Measurements from ENCODE around the gene GCSAML.

GCSAML gene

DNA sequence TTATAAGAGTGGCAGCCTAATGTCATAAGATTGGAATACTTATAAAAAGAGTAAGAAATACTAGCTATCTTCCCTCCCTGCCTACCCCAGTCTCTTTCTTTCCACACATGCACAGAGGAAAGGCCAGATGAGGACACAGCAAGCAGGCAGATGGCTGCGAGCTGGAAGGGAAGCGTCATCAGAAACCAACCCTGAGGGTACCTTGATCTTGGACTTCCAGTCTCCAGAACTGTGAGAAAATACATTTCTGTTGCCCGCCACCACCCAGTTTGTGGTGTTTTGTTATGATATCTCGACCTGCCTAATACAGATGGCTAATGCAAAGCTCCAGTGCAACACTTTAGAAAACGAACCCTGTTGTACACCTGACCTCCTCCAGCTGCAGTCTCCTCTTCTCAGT, 10.4 kb upstream of the GCSAML start:
- Histone ChIP-seq H3K27me3 (ENCODE audit: low read depth, low read length) (peaks cover 12% of the 10 kb centered on the region), H3K9ac (ENCODE audit: low read length) (no peak overlapping the region), H3K4me1 (ENCODE audit: low read length) (peaks cover 30% of the 10 kb centered on the region), H3K27ac (ENCODE audit: low read length) (no peak overlapping the region), H2AFZ (ENCODE audit: low read depth, low read length) (no peak overlapping the region), H3K79me2 (ENCODE audit: low read length) (no peaks in the 10 kb centered on the region), H3K4me3 (ENCODE audit: low read length) (no peak overlapping the region), H3K36me3 (replicated peaks; ENCODE audit: low read depth, low read length) (no peaks in the 10 kb centered on the region), H4K20me1 (ENCODE audit: insufficient read depth, low read length) (no peaks in the 10 kb centered on the region), H3K4me2 (ENCODE audit: low read length) (no peak overlapping the region), H3K9me3 (ENCODE audit: insufficient read depth, low read length) (0 out of 2 replicates have a peak, but pooled peaks cover 5% of the 10 kb centered on the region)
- TF ChIP-seq, protein P1, sequence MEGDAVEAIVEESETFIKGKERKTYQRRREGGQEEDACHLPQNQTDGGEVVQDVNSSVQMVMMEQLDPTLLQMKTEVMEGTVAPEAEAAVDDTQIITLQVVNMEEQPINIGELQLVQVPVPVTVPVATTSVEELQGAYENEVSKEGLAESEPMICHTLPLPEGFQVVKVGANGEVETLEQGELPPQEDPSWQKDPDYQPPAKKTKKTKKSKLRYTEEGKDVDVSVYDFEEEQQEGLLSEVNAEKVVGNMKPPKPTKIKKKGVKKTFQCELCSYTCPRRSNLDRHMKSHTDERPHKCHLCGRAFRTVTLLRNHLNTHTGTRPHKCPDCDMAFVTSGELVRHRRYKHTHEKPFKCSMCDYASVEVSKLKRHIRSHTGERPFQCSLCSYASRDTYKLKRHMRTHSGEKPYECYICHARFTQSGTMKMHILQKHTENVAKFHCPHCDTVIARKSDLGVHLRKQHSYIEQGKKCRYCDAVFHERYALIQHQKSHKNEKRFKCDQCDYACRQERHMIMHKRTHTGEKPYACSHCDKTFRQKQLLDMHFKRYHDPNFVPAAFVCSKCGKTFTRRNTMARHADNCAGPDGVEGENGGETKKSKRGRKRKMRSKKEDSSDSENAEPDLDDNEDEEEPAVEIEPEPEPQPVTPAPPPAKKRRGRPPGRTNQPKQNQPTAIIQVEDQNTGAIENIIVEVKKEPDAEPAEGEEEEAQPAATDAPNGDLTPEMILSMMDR (IDR thresholded peaks at IDR 0.05; ENCODE audit: low read depth, low read length), result no peak
- no peak for TF ChIP-seq EZH2phosphoT487 (IDR thresholded peaks at IDR 0.05; ENCODE audit: low read depth)

DNA sequence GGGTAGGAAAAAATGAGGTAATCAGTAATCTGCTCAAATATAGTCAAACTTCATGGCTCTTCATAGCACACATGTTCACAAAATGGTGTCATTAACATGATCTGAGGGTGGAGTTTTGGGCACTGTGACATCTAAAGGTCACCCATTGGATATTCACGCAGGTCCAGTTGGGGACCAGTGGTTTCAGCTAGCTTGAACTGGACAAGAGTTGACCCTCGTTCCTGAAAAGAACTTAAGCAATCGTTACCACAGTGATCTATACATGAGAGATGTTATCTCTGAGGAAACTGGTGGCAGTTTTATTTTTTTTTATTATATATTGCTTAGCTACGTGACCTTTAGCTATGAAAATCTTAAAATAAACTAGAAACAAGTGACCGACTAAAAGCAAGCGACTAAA, 9.7 kb upstream of the GCSAML start:
- Histone ChIP-seq H4K20me1 (ENCODE audit: insufficient read depth, low read length) (no peaks in the 10 kb centered on the region), H3K79me2 (ENCODE audit: low read length) (no peaks in the 10 kb centered on the region), H3K27ac (ENCODE audit: low read length) (no peak overlapping the region), H3K9ac (ENCODE audit: low read length) (no peak overlapping the region), H2AFZ (ENCODE audit: low read depth, low read length) (no peak overlapping the region), H3K4me1 (ENCODE audit: low read length) (peaks cover 36% of the 10 kb centered on the region), H3K4me3 (ENCODE audit: low read length) (no peak overlapping the region), H3K4me2 (ENCODE audit: low read length) (no peak overlapping the region), H3K27me3 (ENCODE audit: low read depth, low read length) (peaks cover 12% of the 10 kb centered on the region), H3K9me3 (ENCODE audit: insufficient read depth, low read length) (0 out of 2 replicates have a peak, but pooled peaks cover 5% of the 10 kb centered on the region), H3K36me3 (replicated peaks; ENCODE audit: low read depth, low read length) (no peaks in the 10 kb centered on the region)
- TF ChIP-seq EZH2phosphoT487 (IDR thresholded peaks at IDR 0.05; ENCODE audit: low read depth), result no peak
- TF ChIP-seq, protein P1 (IDR thresholded peaks at IDR 0.05; ENCODE audit: low read depth, low read length), result no peak

DNA sequence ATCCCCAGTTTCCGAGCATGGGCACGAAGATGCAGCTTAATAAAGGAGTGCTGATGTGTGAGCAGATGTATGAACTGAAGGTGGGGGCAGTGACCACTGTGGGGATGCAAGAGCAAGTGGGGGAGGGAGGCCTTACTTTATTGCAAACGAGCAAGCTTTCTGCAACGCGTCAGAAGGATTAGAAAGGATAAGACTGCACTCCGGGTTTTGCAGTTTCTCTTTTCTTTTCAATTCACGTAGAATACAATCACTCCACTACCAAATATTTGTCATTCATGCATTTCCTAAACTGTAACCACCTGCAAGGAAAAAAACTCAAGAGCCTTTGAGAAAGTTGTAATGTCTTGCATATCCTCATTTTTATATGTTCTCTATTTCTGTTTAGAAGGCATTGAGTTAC, 8.4 kb upstream of the GCSAML start:
- no peaks in the 10 kb centered on the region for H3K79me2 ChIP-seq (ENCODE audit: low read length)
- H3K36me3 ChIP-seq (replicated peaks; ENCODE audit: low read depth, low read length), result no peaks in the 10 kb centered on the region
- H3K4me1 ChIP-seq (ENCODE audit: low read length), result peaks cover 42% of the 10 kb centered on the region
- 0 out of 2 replicates have a peak overlapping the region, but pooled peaks have one; percentile 37 for H2AFZ ChIP-seq (ENCODE audit: low read depth, low read length)
- H3K4me2 ChIP-seq (ENCODE audit: low read length), result peak overlapping the region; percentile 24
- H3K27ac ChIP-seq (ENCODE audit: low read length), result no peak overlapping the region
- no peak overlapping the region for H3K4me3 ChIP-seq (ENCODE audit: low read length)
- no peak overlapping the region for H3K9ac ChIP-seq (ENCODE audit: low read length)
- TF ChIP-seq, protein P1 (IDR thresholded peaks at IDR 0.05; ENCODE audit: low read depth, low read length), result no peak
- no peak for TF ChIP-seq EZH2phosphoT487 (IDR thresholded peaks at IDR 0.05; ENCODE audit: low read depth)
- H3K9me3 ChIP-seq (ENCODE audit: insufficient read depth, low read length), result 0 out of 2 replicates have a peak, but pooled peaks cover 5% of the 10 kb centered on the region
- no peaks in the 10 kb centered on the region for H4K20me1 ChIP-seq (ENCODE audit: insufficient read depth, low read length)
- H3K27me3 ChIP-seq (ENCODE audit: low read depth, low read length), result peaks cover 21% of the 10 kb centered on the region

DNA sequence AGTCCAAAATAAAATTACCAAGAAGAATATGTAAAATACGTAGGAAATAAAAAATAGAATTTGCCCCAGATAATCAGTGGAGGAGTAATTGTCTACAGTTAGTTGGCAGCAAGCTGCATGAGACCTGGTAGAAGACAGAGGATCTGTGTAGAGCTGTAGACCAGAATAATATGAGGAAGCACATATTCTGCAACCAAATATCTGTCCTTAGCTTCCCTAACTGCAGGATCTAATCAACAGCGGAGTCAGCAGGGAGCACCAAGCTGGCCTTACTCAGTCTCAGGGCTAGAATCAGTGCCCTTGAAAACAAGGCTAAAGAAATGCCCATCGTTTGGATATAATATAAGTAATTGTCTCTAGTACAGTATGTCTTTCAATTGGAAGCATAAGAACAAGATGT, 6.1 kb upstream of the GCSAML start:
- no peaks in the 10 kb centered on the region for H4K20me1 ChIP-seq (ENCODE audit: insufficient read depth, low read length)
- H3K36me3 ChIP-seq (replicated peaks; ENCODE audit: low read depth, low read length), result no peaks in the 10 kb centered on the region
- peaks cover 39% of the 10 kb centered on the region for H3K4me1 ChIP-seq (ENCODE audit: low read length)
- no peak for TF ChIP-seq EZH2phosphoT487 (IDR thresholded peaks at IDR 0.05; ENCODE audit: low read depth)
- TF ChIP-seq, protein P1 (IDR thresholded peaks at IDR 0.05; ENCODE audit: low read depth, low read length), result no peak
- H3K27ac ChIP-seq (ENCODE audit: low read length), result no peak overlapping the region
- H2AFZ ChIP-seq (ENCODE audit: low read depth, low read length), result no peak overlapping the region
- no peak overlapping the region for H3K4me3 ChIP-seq (ENCODE audit: low read length)
- H3K9ac ChIP-seq (ENCODE audit: low read length), result no peak overlapping the region
- no peak overlapping the region for H3K4me2 ChIP-seq (ENCODE audit: low read length)
- peaks cover 25% of the 10 kb centered on the region for H3K27me3 ChIP-seq (ENCODE audit: low read depth, low read length)
- H3K9me3 ChIP-seq (ENCODE audit: insufficient read depth, low read length), result 0 out of 2 replicates have a peak, but pooled peaks cover 1% of the 10 kb centered on the region
- no peaks in the 10 kb centered on the region for H3K79me2 ChIP-seq (ENCODE audit: low read length)
